H1 (cell line): ENCODE measurements around the gene ZDHHC11B. TPM values are rescaled to one million over a fixed set of nuclear protein-coding genes. Genes with fewer than 3 reads are reported as not detected.

Source experiments
- CTCF ChIA-PET: fragments of 300-600 bp; sonication (Branson Sonifier 250); formaldehyde crosslinking; loops from one replicate; lab custom pipeline; 2021; ENCODE audit not compliant: partially characterized antibody; lab: Charles Lee
- POLR2A ChIA-PET: fragments of 300-600 bp; sonication (Branson Sonifier 250); formaldehyde crosslinking; loops from one replicate; lab custom pipeline; 2021; ENCODE audit warnings: inconsistent platforms; ENCODE audit not compliant: partially characterized antibody; lab: Charles Lee
- DNase-seq, 2 experiments: peaks; one replicate each; pipeline versions ENCODE4 v3.0.0 to v3.0.0-alpha.2; 2010 to 2022; ENCODE audit warnings: low spot score in 2 of 2, low read depth in 1 of 2, mixed read lengths in 1 of 2
- FAIRE-seq: peaks from 2 replicates; lab custom pipeline; 2011; peaks lifted over from hg19 to GRCh38; lab: Jason Lieb, UNC
- H2AFZ ChIP-seq: 2 replicates; pipeline ENCODE4 v1.8.1; 2012; ENCODE audit warnings: low read length, inconsistent platforms
- H2AK5ac ChIP-seq: 2 replicates; pipeline ENCODE4 v1.6.1; 2013; ENCODE audit warnings: low read depth, low read length
- H2BK120ac ChIP-seq: replicated peaks from 2 replicates; pipeline ENCODE3; 2013; ENCODE audit warnings: low read depth, low read length, inconsistent platforms
- H2BK12ac ChIP-seq: 2 replicates; pipeline ENCODE4 v1.6.1; 2013; ENCODE audit warnings: low read depth, low read length
- H2BK15ac ChIP-seq: 2 replicates; pipeline ENCODE4 v1.6.1; 2013; ENCODE audit warnings: low read length
- H2BK20ac ChIP-seq: 2 replicates; pipeline ENCODE4 v1.6.1; 2013; ENCODE audit warnings: low read length
- H2BK5ac ChIP-seq: 2 replicates; pipeline ENCODE4 v1.6.1; 2013; ENCODE audit warnings: low read depth, low read length
- H3K14ac ChIP-seq: 2 replicates; pipeline ENCODE4 v1.6.1; 2013; ENCODE audit warnings: inconsistent platforms; ENCODE audit not compliant: insufficient read length
- H3K18ac ChIP-seq: 2 replicates; pipeline ENCODE4 v1.6.1; 2013; ENCODE audit warnings: low read length; ENCODE audit errors: extremely low read depth
- H3K23ac ChIP-seq: 2 replicates; pipeline ENCODE4 v1.6.1; 2013; ENCODE audit warnings: inconsistent platforms; ENCODE audit not compliant: insufficient read length
- H3K23me2 ChIP-seq: 2 replicates; pipeline ENCODE4 v1.6.1; 2013; ENCODE audit warnings: low read depth, low read length
- H3K27ac ChIP-seq: 2 replicates; pipeline ENCODE4 v1.6.1; 2011; ENCODE audit warnings: low read depth, low read length, inconsistent platforms
- H3K27me3 ChIP-seq, 4 experiments: replicated peaks in 1 of 4; 1 replicate in 1 of 4; 2 replicates in 3 of 4; pipeline versions ENCODE4 v1.6.1 to v1.8.1; 2011 to 2013; ENCODE audit warnings: low read length in 3 of 4, mild to moderate bottlenecking in 3 of 4, inconsistent platforms in 2 of 4, mixed read lengths in 2 of 4, moderate library complexity in 1 of 4; ENCODE audit not compliant: control insufficient read depth in 3 of 4, insufficient read depth in 3 of 4; ENCODE audit errors: extremely low read depth in 1 of 4
- H3K36me3 ChIP-seq, 4 experiments: 2 replicates each; pipeline versions ENCODE4 v1.6.1 to v1.8.1; 2011 to 2013; ENCODE audit warnings: mild to moderate bottlenecking in 4 of 4, low read length in 3 of 4, moderate library complexity in 2 of 4, control low read depth in 1 of 4, inconsistent platforms in 1 of 4; ENCODE audit not compliant: insufficient read depth in 4 of 4, control insufficient read depth in 2 of 4
- H3K4ac ChIP-seq: replicated peaks from 2 replicates; pipeline ENCODE3; 2013; ENCODE audit warnings: low read length, low read depth, mixed read lengths, inconsistent platforms; ENCODE audit not compliant: insufficient read length
- H3K4me1 ChIP-seq, 4 experiments: replicated peaks in 1 of 4; 1 replicate in 1 of 4; 2 replicates in 3 of 4; pipeline versions ENCODE4 v1.6.1 to v1.8.1; 2011 to 2013; ENCODE audit warnings: low read length in 3 of 4, inconsistent platforms in 2 of 4, mixed read lengths in 1 of 4; ENCODE audit not compliant: insufficient read depth in 4 of 4, control insufficient read depth in 3 of 4
- H3K4me2 ChIP-seq, 2 experiments: 2 replicates each; pipeline versions ENCODE4 v1.6.1 to v1.8.1; 2011 to 2013; ENCODE audit warnings: low read depth in 2 of 2, low read length in 2 of 2, control low read depth in 1 of 2, inconsistent platforms in 1 of 2, mild to moderate bottlenecking in 1 of 2; ENCODE audit not compliant: insufficient read depth in 1 of 2
- H3K4me3 ChIP-seq, 4 experiments: fragments of 200-600, 300-600 bp in 1 of 4; sonication (generic), shearing (Covaris generic), sonication (Bioruptor Twin) in 1 of 4; 2 replicates each; pipeline versions ENCODE4 v1.5.1 to v1.8.1; 2011 to 2016; ENCODE audit warnings: low read length in 4 of 4, low read depth in 3 of 4, control low read depth in 2 of 4, inconsistent platforms in 2 of 4, mild to moderate bottlenecking in 2 of 4, mixed read lengths in 1 of 4, moderate library complexity in 1 of 4; ENCODE audit not compliant: insufficient read depth in 2 of 4; ENCODE audit errors: extremely low read depth in 1 of 4
- H3K56ac ChIP-seq: replicated peaks from 2 replicates; pipeline ENCODE3; 2013; ENCODE audit warnings: low read depth, mild to moderate bottlenecking, mixed read lengths, low read length, inconsistent platforms; ENCODE audit not compliant: insufficient read length
- H3K79me1 ChIP-seq: 2 replicates; pipeline ENCODE4 v1.6.1; 2013; ENCODE audit warnings: low read depth, low read length, control low read depth
- H3K79me2 ChIP-seq, 2 experiments: 2 replicates each; pipeline versions ENCODE4 v1.6.1 to v1.8.1; 2012 to 2013; ENCODE audit warnings: low read length in 2 of 2, mild to moderate bottlenecking in 2 of 2, inconsistent platforms in 1 of 2; ENCODE audit not compliant: insufficient read depth in 2 of 2, control insufficient read depth in 1 of 2
- H3K9ac ChIP-seq, 4 experiments: replicated peaks in 1 of 4; 1 replicate in 1 of 4; 2 replicates in 3 of 4; pipeline versions ENCODE4 v1.6.1 to v1.8.1; 2011 to 2013; ENCODE audit warnings: low read depth in 3 of 4, low read length in 3 of 4, control low read depth in 2 of 4, mild to moderate bottlenecking in 2 of 4, moderate library complexity in 2 of 4, inconsistent platforms in 1 of 4; ENCODE audit errors: extremely low read depth in 1 of 4
- H3K9me3 ChIP-seq, 2 experiments: 2 replicates each; pipeline versions ENCODE4 v1.6.1 to v1.8.1; 2012 to 2013; ENCODE audit warnings: mild to moderate bottlenecking in 2 of 2, moderate library complexity in 2 of 2, control low read depth in 1 of 2, inconsistent platforms in 1 of 2, low read depth in 1 of 2, low read length in 1 of 2, mixed read lengths in 1 of 2; ENCODE audit not compliant: insufficient read depth in 2 of 2
- H4K20me1 ChIP-seq, 2 experiments: replicated peaks in 1 of 2; 2 replicates each; pipeline versions ENCODE3 to v1.8.1; 2011 to 2013; ENCODE audit warnings: inconsistent platforms in 2 of 2, low read length in 2 of 2, mild to moderate bottlenecking in 1 of 2; ENCODE audit not compliant: insufficient read depth in 2 of 2, control insufficient read depth in 1 of 2
- H4K5ac ChIP-seq: 2 replicates; pipeline ENCODE4 v1.6.1; 2013; ENCODE audit warnings: low read length, low read depth, mixed read lengths, inconsistent platforms; ENCODE audit not compliant: insufficient read length
- H4K8ac ChIP-seq: 2 replicates; pipeline ENCODE4 v1.8.0; 2013; ENCODE audit warnings: mild to moderate bottlenecking, moderate library complexity, low read length, inconsistent platforms; ENCODE audit not compliant: insufficient read depth; ENCODE audit errors: extremely low read depth
- H4K91ac ChIP-seq: replicated peaks from 2 replicates; pipeline ENCODE3; 2013; ENCODE audit warnings: low read length, mixed read lengths, inconsistent platforms; ENCODE audit not compliant: insufficient read length
- BRCA1 ChIP-seq: IDR thresholded peaks from 2 replicates; pipeline ENCODE4 v1.6.1; 2012; ENCODE audit warnings: low read depth, low read length, improper control_type of control experiment
- CTCF ChIP-seq, 3 experiments: IDR thresholded peaks; 1 replicate in 2 of 3; 2 replicates in 1 of 3; pipeline versions ENCODE4 v1.5.1 to v1.6.1; 2011; ENCODE audit warnings: low read length in 3 of 3, mild to moderate bottlenecking in 3 of 3, inconsistent platforms in 2 of 3, low read depth in 1 of 3, moderate library complexity in 1 of 3; ENCODE audit not compliant: insufficient read depth in 1 of 3; ENCODE audit errors: control extremely low read depth in 1 of 3
- HDAC6 ChIP-seq: IDR thresholded peaks from one replicate; pipeline ENCODE4 v1.7.1; 2012; ENCODE audit warnings: low read depth, mild to moderate bottlenecking, inconsistent platforms, low read length, moderate library complexity
- JUN ChIP-seq: IDR thresholded peaks from 2 replicates; pipeline ENCODE4 v1.6.1; 2011; ENCODE audit warnings: low read depth, mild to moderate bottlenecking, improper control_type of control experiment, low read length
- NANOG ChIP-seq: IDR thresholded peaks from 2 replicates; pipeline ENCODE4 v1.6.1; 2011; ENCODE audit warnings: low read length, low read depth, mild to moderate bottlenecking, inconsistent platforms; ENCODE audit not compliant: insufficient read depth, poor library complexity, severe bottlenecking
- NRF1 ChIP-seq: IDR thresholded peaks from 2 replicates; pipeline ENCODE4 v1.6.1; 2011; ENCODE audit warnings: mild to moderate bottlenecking, low read depth, low read length, improper control_type of control experiment
- RXRA ChIP-seq: IDR thresholded peaks from 2 replicates; pipeline ENCODE4 v1.6.1; 2011; ENCODE audit warnings: low read depth, mild to moderate bottlenecking, low read length, moderate library complexity; ENCODE audit not compliant: insufficient read depth
- SP2 ChIP-seq: IDR thresholded peaks from 2 replicates; pipeline ENCODE4 v1.6.1; 2012; ENCODE audit warnings: mild to moderate bottlenecking, low read length, inconsistent platforms
- SRF ChIP-seq: IDR thresholded peaks from 2 replicates; pipeline ENCODE4 v1.6.1; 2011; ENCODE audit warnings: mild to moderate bottlenecking, low read depth, low read length, moderate library complexity
- TAF1 ChIP-seq: IDR thresholded peaks from 2 replicates; pipeline ENCODE4 v1.6.1; 2011; ENCODE audit warnings: mild to moderate bottlenecking, low read depth, low read length
- TAF7 ChIP-seq: optimal IDR thresholded peaks from 2 replicates; pipeline ENCODE3; 2011; ENCODE audit warnings: low read depth, mild to moderate bottlenecking, inconsistent platforms, low read length, moderate library complexity, borderline replicate concordance
- WGBS, 2 experiments: shearing (Covaris generic) in 1 of 2; methylation state at CpG; one replicate each; pipeline versions ENCODE4 v1.1.6 to v1.1.7; 2013 to 2015; ENCODE audit warnings: low lambda C conversion rate in 2 of 2, mixed read lengths in 2 of 2, inconsistent platforms in 1 of 2, low coverage in 1 of 2, missing lambda C conversion rate in 1 of 2; ENCODE audit not compliant: insufficient replicate concordance in 2 of 2, insufficient coverage in 1 of 2, insufficient read length in 1 of 2; ENCODE audit errors: extremely low coverage in 1 of 2, missing lambda C conversion rate in 1 of 2; 5-methylcytosine and 5-hydroxymethylcytosine counted together
- polyA plus RNA-seq, 7 experiments: library from polyadenylated mRNA; depleted of rRNA in 3 of 7; stranded (reverse) in 5 of 7; unstranded in 2 of 7; fragments of >200 nt in 5 of 7; fragments of 200-250 nt in 2 of 7; gene quantifications; 1 replicate in 5 of 7; 2 replicates in 1 of 7; 4 replicates in 1 of 7; pipeline versions ENCODE4 v1.2.1 to v1.2.3, GENCODE V29; 2011 to 2013; ENCODE audit warnings: missing spikeins in 2 of 7, mixed read lengths in 2 of 7
- total RNA-seq: library from RNA; stranded (reverse); fragmentation: NEBNext Ultra II Directional; extraction: Animal tissue kit (Norgen Biotek cat#: 25700); gene quantifications from 2 replicates; pipeline ENCODE4 v1.2.1, GENCODE V29; 2021

Gene ZDHHC11B
- total and polyA plus RNA-seq, 2 of the 8 experiments (the other 6 are each of a cell fraction or from before 2014, with no cell fraction given), result 0.29 to 2.5 TPM

- Histone ChIP-seq H3K27me3 (no peaks in the 10 kb centered on the region; a peak in 1 of 7 replicates), H3K4me1 (peaks cover 0 to 2% (median 0%) of the 10 kb centered on the region in 4 experiments; a peak in 1 of 7 replicates), H4K20me1 (peaks cover 2 to 14% of the 10 kb centered on the region in 2 experiments), H3K4me3 (no peak overlapping the region), H3K27ac (no peak overlapping the region), H2AK5ac (no peak overlapping the region), H3K56ac (no peak overlapping the region), H3K4me2 (no peak overlapping the region), H3K79me2 (no peaks in the 10 kb centered on the region), H2BK12ac (no peak overlapping the region), H3K23me2 (no peaks in the 10 kb centered on the region), H2BK5ac (no peak overlapping the region), H3K4ac (no peak overlapping the region), H3K14ac (no peak overlapping the region), H3K9me3 (no peaks in the 10 kb centered on the region), H3K9ac (no peak overlapping the region), H2BK120ac (no peak overlapping the region), H3K23ac (no peak overlapping the region), H4K5ac (no peak overlapping the region), H3K18ac (no peak overlapping the region), H4K8ac (no peak overlapping the region), H2AFZ (no peak overlapping the region), H4K91ac (no peak overlapping the region), H2BK20ac (no peak overlapping the region), H2BK15ac (no peak overlapping the region), H3K36me3 (peaks cover 6 to 42% (median 23%) of the 10 kb centered on the region in 4 experiments; a peak in 7 of 8 replicates), H3K79me1 (peaks cover 6% of the 10 kb centered on the region)
- ChIA-PET POLR2A (interaction anchor here (1.4 kb wide), 1 partner anchor 18 kb away, joined by 4 read pairs; no protein-coding TSS in a partner anchor), CTCF (interaction anchor here (0.9 kb wide), 1 partner anchor 9 kb away, joined by 3 read pairs; no protein-coding TSS in a partner anchor)
- DNase-seq, result no peak
- no peak for FAIRE-seq
- WGBS, 2 experiments, result 90% methylated on average over 11 of the region's 11 CpGs; no CpG with 5 or more reads in 1 of the 2 experiments
- no peak for TF ChIP-seq HDAC6
- TF ChIP-seq SP2, result no peak
- no peak for TF ChIP-seq NANOG
- no peak for TF ChIP-seq RXRA
- TF ChIP-seq CTCF (IDR thresholded peaks at IDR 0.05; ENCODE audit: control extremely low read depth in 1 of 3, insufficient read depth in 1 of 3, low read depth in 1 of 3, low read length in 3 of 3), result no peak
- TF ChIP-seq BRCA1, result no peak
- TF ChIP-seq NRF1, result no peak
- TF ChIP-seq JUN, result no peak
- no peak for TF ChIP-seq TAF1
- no peak for TF ChIP-seq TAF7
- no peak for TF ChIP-seq SRF
Observed at GRCh38 chr5:660491-661030, 124.0 kb downstream of the ZDHHC11B start.
